NCI-H1092 (cell line): Measurements from ENCODE around the gene DNAJC30.
"Not testable (repeated sequence)": the region's sequence is repeated elsewhere in the genome, so short reads cannot be mapped to it uniquely, and the experiment has no call there.

ENCODE experiments used
- DNase-seq: peaks from one replicate; lab custom pipeline; 2025; lab: John Stamatoyannopoulos, UW

The DNAJC30 gene

GRCh38 chr7:73681031-73681430, 2.2 kb downstream of the DNAJC30 start:
- no peak for DNase-seq

DNA sequence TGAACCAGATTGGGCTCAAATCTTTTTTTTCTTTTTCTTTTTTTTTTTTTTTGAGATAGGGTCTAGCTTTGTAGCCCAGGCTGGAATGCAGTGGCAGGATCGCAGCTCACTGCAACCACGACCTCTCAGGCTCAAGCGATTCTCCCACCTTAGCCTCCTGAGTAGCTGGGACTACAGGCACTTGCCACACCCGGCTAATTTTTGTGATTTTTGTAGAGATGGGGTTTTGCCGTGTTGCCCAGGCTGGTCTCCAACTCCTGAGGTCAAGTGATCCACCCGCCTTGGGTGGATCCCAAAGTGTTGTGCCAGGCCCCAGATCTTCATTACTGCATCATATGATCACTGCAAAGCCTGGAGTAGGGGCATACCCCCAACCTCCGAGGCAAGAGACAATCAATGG, 2.8 kb downstream of the DNAJC30 start:
- DNase-seq: no peak

GRCh38 chr7:73679709-73680108, 3.5 kb downstream of the DNAJC30 start:
- no peak for DNase-seq

GRCh38 chr7:73678862-73679261, 4.4 kb downstream of the DNAJC30 start:
- no peak for DNase-seq

- DNase-seq: not testable (repeated sequence)
Measured at GRCh38 chr7:73676062-73676461, 7.2 kb downstream of the DNAJC30 start.

DNA sequence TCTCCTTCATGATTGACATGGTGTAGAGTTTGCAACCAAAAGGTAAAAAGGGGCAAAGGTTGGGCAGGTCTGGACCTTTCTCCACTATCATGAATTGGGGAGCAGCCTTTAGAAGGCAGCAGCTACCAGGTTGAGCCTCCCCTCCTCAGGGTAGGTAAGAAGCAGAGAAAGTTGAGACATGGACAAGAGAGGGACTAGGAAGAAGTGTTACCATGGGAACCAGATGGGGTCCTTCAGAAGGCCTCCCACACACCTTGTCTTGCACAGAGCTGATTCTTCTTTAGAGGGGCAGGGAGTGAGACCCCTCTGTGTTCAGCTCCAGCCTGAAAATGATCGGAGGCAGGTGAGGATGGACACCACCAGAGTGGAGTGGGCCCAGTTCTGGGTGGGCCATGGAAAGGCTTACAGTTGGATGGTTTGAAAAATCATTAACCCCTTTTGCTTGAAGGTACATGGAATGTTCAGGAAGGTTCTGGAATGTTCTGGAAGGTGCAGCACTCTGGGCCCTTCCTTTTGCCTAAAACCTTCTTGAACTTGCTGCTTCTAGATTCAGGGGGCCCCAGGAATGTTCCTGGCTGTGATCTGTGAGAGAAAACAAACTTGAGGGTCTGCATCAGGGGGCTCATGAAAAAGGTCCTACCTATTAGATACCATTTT, 8.7 kb downstream of the DNAJC30 start:
- DNase-seq: no peak

DNA sequence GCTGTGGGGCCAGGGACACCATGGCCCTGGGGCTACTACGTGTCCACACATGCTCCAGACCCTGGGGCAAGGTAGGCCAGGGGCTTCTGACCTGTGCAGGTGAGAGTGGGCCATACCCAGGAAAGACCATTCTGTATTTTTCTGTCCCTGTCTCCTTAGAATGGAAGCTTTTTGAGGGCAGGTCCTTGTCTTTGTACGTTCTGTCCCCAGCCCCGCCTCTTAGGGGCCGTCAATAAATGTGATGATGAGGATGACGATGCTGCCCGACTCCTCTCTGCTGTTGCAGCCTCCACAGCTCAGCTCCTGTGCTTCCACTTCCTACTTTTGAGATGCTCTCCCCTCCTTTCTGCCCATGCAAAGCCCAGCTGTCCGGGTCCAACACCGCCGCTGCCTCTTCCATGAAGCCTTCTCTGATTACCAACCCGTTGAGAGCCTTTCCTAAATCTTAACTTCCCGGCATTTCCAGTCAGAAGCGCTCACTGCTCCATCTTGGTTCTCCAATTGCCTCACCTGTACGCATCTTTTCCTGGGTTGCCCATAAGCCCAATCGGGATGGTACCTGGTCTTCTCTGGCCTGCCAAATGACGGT, 11.3 kb downstream of the DNAJC30 start:
- no peak for DNase-seq

GRCh38 chr7:73671322-73671661, 12.0 kb downstream of the DNAJC30 start:
- no peak for DNase-seq

GRCh38 chr7:73669858-73670385, 13.3 kb downstream of the DNAJC30 start:
- no peak for DNase-seq

GRCh38 chr7:73669288-73669701, 14.0 kb downstream of the DNAJC30 start:
- no peak for DNase-seq

DNA sequence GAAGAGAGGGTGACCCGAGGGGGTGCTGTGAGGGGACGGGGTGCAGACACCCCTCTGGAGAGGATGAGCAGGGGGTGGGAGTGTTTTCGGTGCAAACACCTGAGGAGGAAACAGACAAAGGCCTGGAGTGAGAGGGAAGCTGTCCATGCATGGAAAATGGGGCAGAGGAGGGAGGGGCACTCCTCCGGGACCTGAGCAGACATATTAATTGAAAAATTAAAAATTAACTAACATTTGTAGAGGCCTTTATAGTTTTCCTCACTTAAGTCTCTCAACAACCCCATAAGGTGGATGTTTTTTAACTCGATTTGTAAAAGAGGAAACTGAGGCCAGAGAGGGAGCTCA, 14.4 kb downstream of the DNAJC30 start:
- no peak for DNase-seq

DNA sequence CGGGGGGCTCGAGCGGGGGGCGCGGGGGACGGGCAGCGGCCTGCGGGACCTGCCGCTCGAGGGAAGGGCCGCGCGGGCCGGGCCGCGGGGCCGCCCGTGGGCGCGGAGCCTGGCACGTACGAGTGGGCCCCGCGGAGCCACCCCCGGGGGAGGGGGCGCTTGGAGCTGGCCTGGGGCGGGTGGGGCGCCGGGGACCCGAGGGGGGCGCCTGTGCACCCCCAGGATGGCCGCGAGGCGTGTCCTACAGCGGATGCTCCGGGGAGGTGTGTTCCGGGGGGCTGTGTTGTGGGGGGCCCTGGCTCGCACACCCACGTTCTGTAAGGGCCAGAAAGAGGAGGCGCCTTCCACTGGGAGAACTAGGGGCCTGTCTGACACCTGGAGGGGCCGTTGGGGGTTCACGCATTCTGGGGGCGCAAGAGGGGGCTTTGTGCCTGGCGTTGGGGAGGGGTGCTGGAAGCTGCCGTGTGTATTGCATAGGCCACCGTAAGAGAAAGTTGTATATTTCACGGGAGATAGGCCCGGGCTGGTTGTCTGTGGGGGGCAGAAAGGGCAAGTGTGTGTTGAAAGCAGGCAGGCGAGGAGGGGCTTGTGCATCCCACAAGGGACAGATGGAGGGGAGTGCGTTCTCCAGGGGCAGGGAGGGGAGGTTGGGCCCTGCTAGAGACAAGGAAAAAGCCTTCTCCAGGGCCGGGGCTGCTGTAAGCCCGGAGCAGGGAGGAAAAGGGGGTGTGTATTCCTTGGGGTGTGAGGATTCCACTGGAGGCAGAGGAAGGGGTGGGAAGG, 15.0 kb downstream of the DNAJC30 start:
- no peak for DNase-seq

GRCh38 chr7:73667344-73668102, 15.7 kb downstream of the DNAJC30 start, which contains the start of gene VPS37D:
Gene VPS37D (plus strand): TSS chr7:73667831. CDS start chr7:73667959, 128 bp downstream.
- DNase-seq: peak; percentile 85

DNA sequence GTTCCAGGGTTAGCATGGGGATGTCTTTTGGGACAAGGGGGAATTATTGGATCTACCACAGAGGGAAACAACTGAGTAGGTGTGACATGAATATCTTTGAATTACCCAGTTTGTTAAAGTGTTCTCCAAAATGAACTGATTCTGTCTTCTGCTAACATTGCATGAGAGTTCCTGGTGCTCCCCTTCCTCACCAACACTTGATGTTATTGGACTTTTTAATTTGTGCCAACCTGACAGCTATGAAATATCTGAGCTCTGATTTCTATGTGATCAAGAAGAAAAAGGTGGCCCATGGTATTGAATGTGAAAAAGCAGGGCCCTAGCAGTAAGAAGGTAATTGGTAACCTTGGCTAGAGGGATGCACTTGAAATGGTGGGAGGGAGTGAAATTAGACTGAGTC, 20.2 kb downstream of the DNAJC30 start:
- no peak for DNase-seq

DNA sequence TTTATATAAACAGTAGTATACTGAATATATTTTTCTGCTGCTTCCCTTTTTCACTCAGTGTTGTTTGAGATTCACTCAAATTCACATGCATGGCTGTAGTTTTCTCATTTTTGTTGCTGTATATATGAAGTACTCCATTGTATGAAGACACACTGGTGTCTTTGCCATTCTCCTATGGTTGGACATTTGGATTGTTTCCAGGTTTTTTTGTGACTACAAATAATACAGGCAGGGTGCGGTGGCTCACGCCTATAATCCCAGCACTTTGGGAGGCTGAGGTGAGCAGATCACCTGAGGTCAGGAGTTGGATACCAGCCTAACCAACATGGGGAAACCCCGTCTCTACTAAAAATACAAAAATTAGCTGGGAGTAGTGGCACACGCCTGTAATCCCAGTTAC, 22.7 kb downstream of the DNAJC30 start:
- DNase-seq: not testable (repeated sequence)

DNA sequence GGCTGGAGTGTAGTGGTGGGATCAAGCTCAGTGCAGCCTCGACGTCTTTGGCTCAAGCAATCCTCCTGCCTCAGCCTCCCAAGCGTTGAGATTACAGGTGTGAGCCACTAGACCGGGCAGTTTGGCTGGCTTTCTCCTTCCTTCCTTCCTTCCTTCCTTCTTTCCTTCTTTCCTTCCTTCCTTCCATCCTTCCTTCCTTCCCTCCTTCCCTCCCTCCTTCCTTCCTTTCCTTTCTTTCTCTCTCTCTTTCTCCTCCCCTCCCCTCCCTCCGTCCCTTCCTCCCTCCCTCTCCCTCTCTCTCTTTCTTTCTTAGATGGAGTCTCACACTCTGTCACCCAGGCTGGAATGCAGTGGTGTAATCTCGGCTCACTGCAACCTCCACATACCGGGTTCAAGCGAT, 23.3 kb downstream of the DNAJC30 start:
- DNase-seq: no peak

DNA sequence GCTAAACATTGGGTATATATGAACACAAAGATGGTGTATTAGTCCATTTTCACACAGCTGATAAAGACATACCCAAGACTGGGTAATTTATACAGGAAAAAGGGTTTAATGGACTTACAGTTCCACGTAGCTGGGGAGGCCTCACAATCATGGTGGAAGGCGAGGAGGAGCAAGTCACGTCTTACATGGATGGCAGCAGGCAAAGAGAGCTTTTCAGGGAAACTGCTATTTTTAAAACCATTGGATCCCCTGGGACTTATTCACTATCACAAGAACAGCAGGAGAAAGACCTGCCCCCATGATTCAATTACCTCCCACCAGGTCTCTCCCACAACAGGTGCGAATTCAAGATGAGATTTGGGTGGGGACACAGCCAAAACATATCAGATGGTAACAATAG, 27.9 kb downstream of the DNAJC30 start:
- DNase-seq: not testable (repeated sequence)

DNA sequence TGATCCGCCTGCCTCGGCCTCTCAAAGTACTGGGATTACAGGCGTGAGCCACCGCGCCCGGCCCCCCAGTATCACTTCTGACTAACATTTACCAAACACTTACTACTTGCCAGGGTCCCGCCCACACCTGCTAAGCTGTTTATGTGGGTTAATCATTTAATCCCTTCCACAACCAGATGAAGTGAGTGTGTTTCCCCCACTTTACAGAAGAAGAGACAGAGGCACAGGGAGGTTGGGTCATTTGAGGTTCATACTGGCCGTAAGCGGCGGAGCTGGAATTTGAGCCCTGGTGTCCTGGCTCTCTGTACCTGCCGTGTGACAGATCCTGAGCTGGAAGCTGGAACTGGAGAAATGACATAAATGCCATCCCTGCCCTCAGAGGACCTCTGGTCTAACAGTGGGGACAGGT, 30.7 kb downstream of the DNAJC30 start:
- DNase-seq: no peak

- DNase-seq: no peak
Measured at GRCh38 chr7:73650524-73650923, 32.7 kb downstream of the DNAJC30 start.

- no peak for DNase-seq
Measured at GRCh38 chr7:73649576-73649975, 33.7 kb downstream of the DNAJC30 start.

DNA sequence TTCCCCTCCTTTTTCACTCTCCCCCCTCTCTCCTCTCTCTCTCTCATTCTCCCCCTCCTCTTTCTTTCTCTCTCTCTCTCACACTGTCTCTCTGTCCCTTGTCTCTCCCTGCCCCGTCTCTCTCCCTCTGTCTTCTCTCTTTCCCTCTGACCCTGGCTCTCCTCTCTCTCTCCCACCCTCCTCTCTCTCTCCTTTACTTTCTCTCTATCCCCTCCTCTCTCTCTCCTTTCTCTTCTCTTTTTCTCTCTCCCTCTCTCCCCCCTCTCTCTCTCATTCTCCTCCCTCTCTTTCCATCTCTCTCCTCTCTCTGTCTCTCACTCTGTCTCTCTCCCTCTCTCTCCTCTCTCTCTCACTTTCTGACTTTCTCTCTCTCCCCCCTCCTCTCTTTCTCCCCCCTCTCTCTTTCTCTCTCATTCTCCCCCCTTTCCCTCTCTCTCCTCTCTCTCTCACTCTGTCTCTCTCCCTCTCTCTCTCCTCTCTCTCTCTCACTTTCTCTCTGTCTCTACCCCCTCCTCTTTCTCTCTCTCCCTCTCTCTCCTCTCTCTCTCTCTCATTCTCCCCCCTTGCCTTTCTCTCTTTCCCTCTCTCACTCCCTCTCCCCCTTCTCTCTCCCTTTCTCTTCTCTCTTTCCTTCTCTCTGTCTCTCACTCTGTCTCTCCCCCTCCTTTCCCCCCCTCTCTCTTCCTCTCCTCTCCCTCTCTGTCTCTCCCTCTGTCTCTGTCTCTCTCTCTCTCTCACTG, 34.5 kb downstream of the DNAJC30 start:
- DNase-seq: no peak
